PC-3 (cell line): ENCODE data around the gene ITGA1.

ENCODE experiments used
- EZH2 ChIP-seq: fragments of 300-600 bp; sonication (generic); IDR thresholded peaks from one replicate; pipeline ENCODE4 v1.6.1; 2017; ENCODE audit warnings: antibody characterized with exemption, mild to moderate bottlenecking, low read length; ENCODE audit not compliant: unreplicated experiment
- EZH2phosphoT487 ChIP-seq: fragments of 300-600 bp; sonication (generic); IDR thresholded peaks from 2 replicates; pipeline ENCODE4 v1.6.1; 2018; ENCODE audit warnings: mild to moderate bottlenecking, antibody characterized with exemption, low read length, borderline replicate concordance
- TF ChIP-seq, protein P1 (sequence below): fragments of 300-600 bp; sonication (generic); conservative IDR thresholded peaks from 2 replicates; pipeline ENCODE4 v1.5.1; 2017; ENCODE audit warnings: antibody characterized with exemption, low read depth, mild to moderate bottlenecking, low read length

- TF ChIP-seq, protein P1, sequence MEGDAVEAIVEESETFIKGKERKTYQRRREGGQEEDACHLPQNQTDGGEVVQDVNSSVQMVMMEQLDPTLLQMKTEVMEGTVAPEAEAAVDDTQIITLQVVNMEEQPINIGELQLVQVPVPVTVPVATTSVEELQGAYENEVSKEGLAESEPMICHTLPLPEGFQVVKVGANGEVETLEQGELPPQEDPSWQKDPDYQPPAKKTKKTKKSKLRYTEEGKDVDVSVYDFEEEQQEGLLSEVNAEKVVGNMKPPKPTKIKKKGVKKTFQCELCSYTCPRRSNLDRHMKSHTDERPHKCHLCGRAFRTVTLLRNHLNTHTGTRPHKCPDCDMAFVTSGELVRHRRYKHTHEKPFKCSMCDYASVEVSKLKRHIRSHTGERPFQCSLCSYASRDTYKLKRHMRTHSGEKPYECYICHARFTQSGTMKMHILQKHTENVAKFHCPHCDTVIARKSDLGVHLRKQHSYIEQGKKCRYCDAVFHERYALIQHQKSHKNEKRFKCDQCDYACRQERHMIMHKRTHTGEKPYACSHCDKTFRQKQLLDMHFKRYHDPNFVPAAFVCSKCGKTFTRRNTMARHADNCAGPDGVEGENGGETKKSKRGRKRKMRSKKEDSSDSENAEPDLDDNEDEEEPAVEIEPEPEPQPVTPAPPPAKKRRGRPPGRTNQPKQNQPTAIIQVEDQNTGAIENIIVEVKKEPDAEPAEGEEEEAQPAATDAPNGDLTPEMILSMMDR: no peak
- TF ChIP-seq EZH2: no peak
- TF ChIP-seq EZH2phosphoT487: no peak
Observed at GRCh38 chr5:52849544-52849943, 61.8 kb downstream of the ITGA1 start.
